ENCODE results near the gene PRDM16.

The PRDM16 gene

GRCh38 chr1:3109355-3109754, 40.4 kb downstream of the PRDM16 start:
- ChIA-PET CTCF (no interaction called here), POLR2A (no interaction called here)
- peaks cover 0 to 10% of the 10 kb centered on the region in 2 experiments; a peak in 1 of 3 replicates for H3K36me3 ChIP-seq (ENCODE audit: control insufficient read depth in 2 of 2, insufficient read depth in 1 of 2, low read length in 2 of 2)
- H3K4me1 ChIP-seq (ENCODE audit: control insufficient read depth, insufficient read depth, low read length): no peaks in the 10 kb centered on the region
- no peak overlapping the region for H3K27ac ChIP-seq (ENCODE audit: extremely low read depth, low read depth, low read length)
- no peak overlapping the region for H3K4me3 ChIP-seq (ENCODE audit: low read depth, low read length)
- TF ChIP-seq ZBTB21 (tag by site-specific recombination; IDR thresholded peaks at IDR 0.05) (no peak), ZNF501 (tag by site-specific recombination; IDR thresholded peaks at IDR 0.05) (no peak), ZNF133 (tag by site-specific recombination; IDR thresholded peaks at IDR 0.05) (no peak), ZFP37 (tag by site-specific recombination; IDR thresholded peaks at IDR 0.05) (no peak), ZFP69B (tag by site-specific recombination; IDR thresholded peaks at IDR 0.05) (no peak), ZNF404 (tag by site-specific recombination; IDR thresholded peaks at IDR 0.05) (no peak), ZBTB10 (tag by site-specific recombination; IDR thresholded peaks at IDR 0.05) (no peak), ZNF416 (tag by site-specific recombination; IDR thresholded peaks at IDR 0.05) (no peak), OSR2 (tag by site-specific recombination; IDR thresholded peaks at IDR 0.05) (no peak), BCL11A (tag by site-specific recombination; IDR thresholded peaks at IDR 0.05; ENCODE audit: low read depth) (no peak), ZNF530 (tag by site-specific recombination; IDR thresholded peaks at IDR 0.05; ENCODE audit: low read depth) (no peak), ZBTB20 (tag by site-specific recombination; IDR thresholded peaks at IDR 0.05) (no peak), ZNF350 (tag by site-specific recombination; IDR thresholded peaks at IDR 0.05) (no peak), ZNF549 (tag by site-specific recombination; IDR thresholded peaks at IDR 0.05) (no peak), GLIS2 (tag by site-specific recombination; IDR thresholded peaks at IDR 0.05) (no peak), ZNF146 (tag by site-specific recombination; IDR thresholded peaks at IDR 0.05) (no peak)
- TF ChIP-seq, protein P1, sequence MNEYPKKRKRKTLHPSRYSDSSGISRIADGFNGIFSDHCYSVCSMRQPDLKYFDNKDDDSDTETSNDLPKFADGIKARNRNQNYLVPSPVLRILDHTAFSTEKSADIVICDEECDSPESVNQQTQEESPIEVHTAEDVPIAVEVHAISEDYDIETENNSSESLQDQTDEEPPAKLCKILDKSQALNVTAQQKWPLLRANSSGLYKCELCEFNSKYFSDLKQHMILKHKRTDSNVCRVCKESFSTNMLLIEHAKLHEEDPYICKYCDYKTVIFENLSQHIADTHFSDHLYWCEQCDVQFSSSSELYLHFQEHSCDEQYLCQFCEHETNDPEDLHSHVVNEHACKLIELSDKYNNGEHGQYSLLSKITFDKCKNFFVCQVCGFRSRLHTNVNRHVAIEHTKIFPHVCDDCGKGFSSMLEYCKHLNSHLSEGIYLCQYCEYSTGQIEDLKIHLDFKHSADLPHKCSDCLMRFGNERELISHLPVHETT (tag by site-specific recombination; IDR thresholded peaks at IDR 0.05): no peak
- TF ChIP-seq, protein P2, sequence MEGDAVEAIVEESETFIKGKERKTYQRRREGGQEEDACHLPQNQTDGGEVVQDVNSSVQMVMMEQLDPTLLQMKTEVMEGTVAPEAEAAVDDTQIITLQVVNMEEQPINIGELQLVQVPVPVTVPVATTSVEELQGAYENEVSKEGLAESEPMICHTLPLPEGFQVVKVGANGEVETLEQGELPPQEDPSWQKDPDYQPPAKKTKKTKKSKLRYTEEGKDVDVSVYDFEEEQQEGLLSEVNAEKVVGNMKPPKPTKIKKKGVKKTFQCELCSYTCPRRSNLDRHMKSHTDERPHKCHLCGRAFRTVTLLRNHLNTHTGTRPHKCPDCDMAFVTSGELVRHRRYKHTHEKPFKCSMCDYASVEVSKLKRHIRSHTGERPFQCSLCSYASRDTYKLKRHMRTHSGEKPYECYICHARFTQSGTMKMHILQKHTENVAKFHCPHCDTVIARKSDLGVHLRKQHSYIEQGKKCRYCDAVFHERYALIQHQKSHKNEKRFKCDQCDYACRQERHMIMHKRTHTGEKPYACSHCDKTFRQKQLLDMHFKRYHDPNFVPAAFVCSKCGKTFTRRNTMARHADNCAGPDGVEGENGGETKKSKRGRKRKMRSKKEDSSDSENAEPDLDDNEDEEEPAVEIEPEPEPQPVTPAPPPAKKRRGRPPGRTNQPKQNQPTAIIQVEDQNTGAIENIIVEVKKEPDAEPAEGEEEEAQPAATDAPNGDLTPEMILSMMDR (tag by site-specific recombination; IDR thresholded peaks at IDR 0.05): no peak
- TF ChIP-seq, protein P3, sequence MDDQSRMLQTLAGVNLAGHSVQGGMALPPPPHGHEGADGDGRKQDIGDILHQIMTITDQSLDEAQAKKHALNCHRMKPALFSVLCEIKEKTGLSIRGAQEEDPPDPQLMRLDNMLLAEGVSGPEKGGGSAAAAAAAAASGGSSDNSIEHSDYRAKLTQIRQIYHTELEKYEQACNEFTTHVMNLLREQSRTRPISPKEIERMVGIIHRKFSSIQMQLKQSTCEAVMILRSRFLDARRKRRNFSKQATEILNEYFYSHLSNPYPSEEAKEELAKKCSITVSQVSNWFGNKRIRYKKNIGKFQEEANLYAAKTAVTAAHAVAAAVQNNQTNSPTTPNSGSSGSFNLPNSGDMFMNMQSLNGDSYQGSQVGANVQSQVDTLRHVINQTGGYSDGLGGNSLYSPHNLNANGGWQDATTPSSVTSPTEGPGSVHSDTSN (CRISPR knock-in tag; IDR thresholded peaks at IDR 0.05): no peak
- TF ChIP-seq, protein P4, sequence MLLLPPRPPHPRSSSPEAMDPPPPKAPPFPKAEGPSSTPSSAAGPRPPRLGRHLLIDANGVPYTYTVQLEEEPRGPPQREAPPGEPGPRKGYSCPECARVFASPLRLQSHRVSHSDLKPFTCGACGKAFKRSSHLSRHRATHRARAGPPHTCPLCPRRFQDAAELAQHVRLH (tag by site-specific recombination; IDR thresholded peaks at IDR 0.05): no peak
- H3K9me3 ChIP-seq (ENCODE audit: control insufficient read depth, insufficient read depth, low read depth, low read length): no peaks in the 10 kb centered on the region
